ENCODE results near the gene SCG3. TPM values are rescaled to one million over a fixed set of nuclear protein-coding genes. Genes with fewer than 3 reads are reported as not detected.

SCG3 gene
- polyA plus RNA-seq, 1 of the 3 experiments (the other 2 are of a cell fraction) = 0.16 TPM

GRCh38 chr15:51706926-51707608 lies 25.8 kb downstream of the SCG3 start:
- H3K9me3 ChIP-seq = no peaks in the 10 kb centered on the region
- H3K27me3 ChIP-seq (ENCODE audit: insufficient read depth) = no peaks in the 10 kb centered on the region
- ChIA-PET CTCF (interaction anchor here (0.5 to 1.9 kb wide), 2 partner anchors 57 to 69 kb away, joined by 3 to 7 read pairs; no protein-coding TSS in a partner anchor), POLR2A (interaction anchor here (1.1 to 1.2 kb wide), 2 partner anchors 26 to 31 kb away, joined by 4 to 6 read pairs; partner anchors contain the start of genes LYSMD2 and SCG3)
- no peak overlapping the region for H3K4me3 ChIP-seq (ENCODE audit: low read depth in 2 of 2, low read length in 1 of 2)
- no peaks in the 10 kb centered on the region for H4K20me1 ChIP-seq (ENCODE audit: insufficient read depth)
- H2AFZ ChIP-seq (ENCODE audit: low read depth) = no peak overlapping the region
- H3K36me3 ChIP-seq (replicated peaks in 1 of 2; ENCODE audit: control insufficient read depth in 1 of 2, insufficient read depth in 2 of 2, low read length in 1 of 2) = no peaks in the 10 kb centered on the region
- H3K9ac ChIP-seq = no peak overlapping the region
- no peaks in the 10 kb centered on the region for H3K79me2 ChIP-seq (ENCODE audit: insufficient read depth)
- H3K4me2 ChIP-seq = no peak overlapping the region
- DNase-seq = no peak
- H3K27ac ChIP-seq (ENCODE audit: low read depth in 2 of 2, low read length in 1 of 2) = peak overlapping the region in 1 of 2 experiments; percentile 64; a peak in 2 of 4 replicates
- peaks cover 0 to 8% of the 10 kb centered on the region in 2 experiments; a peak in 2 of 4 replicates for H3K4me1 ChIP-seq (ENCODE audit: control insufficient read depth in 1 of 2, insufficient read depth in 2 of 2, low read depth in 1 of 2, low read length in 1 of 2)
- TF ChIP-seq RCOR1 (IDR thresholded peaks at IDR 0.05; ENCODE audit: low read length) = no peak
- no peak for TF ChIP-seq CHD2 (IDR thresholded peaks at IDR 0.05; ENCODE audit: low read length, partially characterized antibody)
- TF ChIP-seq EP300 (IDR thresholded peaks at IDR 0.05; ENCODE audit: borderline replicate concordance in 1 of 2, low read depth in 1 of 2, low read length in 1 of 2) = no peak
- TF ChIP-seq YY1 (IDR thresholded peaks at IDR 0.05; ENCODE audit: low read depth) = no peak
- TF ChIP-seq GABPA (IDR thresholded peaks at IDR 0.05; ENCODE audit: low read depth) = no peak
- TF ChIP-seq, protein P1, sequence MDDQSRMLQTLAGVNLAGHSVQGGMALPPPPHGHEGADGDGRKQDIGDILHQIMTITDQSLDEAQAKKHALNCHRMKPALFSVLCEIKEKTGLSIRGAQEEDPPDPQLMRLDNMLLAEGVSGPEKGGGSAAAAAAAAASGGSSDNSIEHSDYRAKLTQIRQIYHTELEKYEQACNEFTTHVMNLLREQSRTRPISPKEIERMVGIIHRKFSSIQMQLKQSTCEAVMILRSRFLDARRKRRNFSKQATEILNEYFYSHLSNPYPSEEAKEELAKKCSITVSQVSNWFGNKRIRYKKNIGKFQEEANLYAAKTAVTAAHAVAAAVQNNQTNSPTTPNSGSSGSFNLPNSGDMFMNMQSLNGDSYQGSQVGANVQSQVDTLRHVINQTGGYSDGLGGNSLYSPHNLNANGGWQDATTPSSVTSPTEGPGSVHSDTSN (IDR thresholded peaks at IDR 0.05) = no peak
- no peak for TF ChIP-seq NRF1 (IDR thresholded peaks at IDR 0.05; ENCODE audit: low read depth, low read length)
- TF ChIP-seq USF2 (IDR thresholded peaks at IDR 0.05; ENCODE audit: borderline replicate concordance, low read depth, low read length) = no peak
- TF ChIP-seq MAX (IDR thresholded peaks at IDR 0.05; ENCODE audit: low read depth) = no peak
- TF ChIP-seq POLR2AphosphoS5 (IDR thresholded peaks at IDR 0.05; ENCODE audit: low read depth, low read length) = no peak
- no peak for TF ChIP-seq USF1 (IDR thresholded peaks at IDR 0.05; ENCODE audit: borderline replicate concordance, low read depth)
- no peak for TF ChIP-seq MXI1 (IDR thresholded peaks at IDR 0.05; ENCODE audit: low read depth, low read length)
- TF ChIP-seq, protein P2, sequence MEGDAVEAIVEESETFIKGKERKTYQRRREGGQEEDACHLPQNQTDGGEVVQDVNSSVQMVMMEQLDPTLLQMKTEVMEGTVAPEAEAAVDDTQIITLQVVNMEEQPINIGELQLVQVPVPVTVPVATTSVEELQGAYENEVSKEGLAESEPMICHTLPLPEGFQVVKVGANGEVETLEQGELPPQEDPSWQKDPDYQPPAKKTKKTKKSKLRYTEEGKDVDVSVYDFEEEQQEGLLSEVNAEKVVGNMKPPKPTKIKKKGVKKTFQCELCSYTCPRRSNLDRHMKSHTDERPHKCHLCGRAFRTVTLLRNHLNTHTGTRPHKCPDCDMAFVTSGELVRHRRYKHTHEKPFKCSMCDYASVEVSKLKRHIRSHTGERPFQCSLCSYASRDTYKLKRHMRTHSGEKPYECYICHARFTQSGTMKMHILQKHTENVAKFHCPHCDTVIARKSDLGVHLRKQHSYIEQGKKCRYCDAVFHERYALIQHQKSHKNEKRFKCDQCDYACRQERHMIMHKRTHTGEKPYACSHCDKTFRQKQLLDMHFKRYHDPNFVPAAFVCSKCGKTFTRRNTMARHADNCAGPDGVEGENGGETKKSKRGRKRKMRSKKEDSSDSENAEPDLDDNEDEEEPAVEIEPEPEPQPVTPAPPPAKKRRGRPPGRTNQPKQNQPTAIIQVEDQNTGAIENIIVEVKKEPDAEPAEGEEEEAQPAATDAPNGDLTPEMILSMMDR (IDR thresholded peaks at IDR 0.05) = no peak
- no peak for TF ChIP-seq FOXJ3 (CRISPR knock-in tag; IDR thresholded peaks at IDR 0.05)
- no peak for TF ChIP-seq RXRA (IDR thresholded peaks at IDR 0.05; ENCODE audit: borderline replicate concordance, low read depth)
- TF ChIP-seq ELF1 (IDR thresholded peaks at IDR 0.05) = no peak
- no peaks in the 10 kb centered on the region for H3F3A ChIP-seq (replicated peaks; ENCODE audit: insufficient read depth)
- no peaks in the 10 kb centered on the region for H3K9me2 ChIP-seq
- 51% methylated on average over 2 of the region's 2 CpGs for WGBS (ENCODE audit: low lambda C conversion rate)
